GM18951 (cell line): ENCODE measurements around the gene NUDT3.

Experiments
- POLR2A ChIP-seq: IDR thresholded peaks from 4 replicates; pipeline ENCODE4 v1.6.1; 2011; ENCODE audit warnings: mild to moderate bottlenecking; ENCODE audit not compliant: insufficient read length, insufficient read depth; ENCODE audit errors: extremely low read depth
- in situ Hi-C: fragments of 300-500 bp; cut with MboI; formaldehyde crosslinking; loops from one replicate; pipeline ENCODE4 v1.12.0; 2022; ENCODE audit warnings: low sequenced_read_pairs, mixed read lengths, inconsistent platforms; ENCODE audit not compliant: unreplicated experiment

The NUDT3 gene

DNA sequence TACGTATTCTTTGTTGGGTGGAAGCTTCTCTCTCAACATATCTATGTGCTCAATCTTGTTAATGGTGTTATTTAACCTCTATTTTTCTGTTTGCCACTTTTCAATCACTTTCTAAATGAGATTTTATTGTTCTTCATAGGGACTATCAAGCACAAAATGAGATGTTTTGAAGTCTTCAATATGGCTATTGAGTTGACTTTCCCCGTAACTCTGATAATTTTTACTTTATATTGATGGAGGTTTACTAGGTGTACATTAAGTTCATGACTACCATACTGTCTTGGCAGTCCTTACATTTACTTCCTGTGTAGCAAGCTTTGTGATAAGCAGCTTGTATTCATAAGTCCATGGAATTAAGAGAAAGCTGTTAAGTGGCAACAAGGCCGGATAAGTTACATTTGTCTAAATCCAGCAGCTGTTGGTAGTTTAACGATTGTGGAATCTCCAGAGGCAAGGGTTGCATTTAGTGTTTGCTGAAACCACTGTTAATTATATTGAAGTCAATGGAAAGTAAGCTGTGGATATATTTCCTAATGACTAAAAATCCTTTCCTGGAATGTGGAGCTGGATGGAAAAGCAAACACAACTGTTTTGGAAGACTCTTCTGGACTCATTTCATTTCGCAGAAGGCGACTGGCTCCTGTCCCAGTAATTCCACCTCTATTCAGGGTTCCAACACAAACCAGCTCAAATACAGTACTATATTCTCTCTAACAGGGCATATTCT is 86.3 kb downstream of the NUDT3 start:
- in situ Hi-C loops = no loop called here
- TF ChIP-seq POLR2A = no peak

DNA sequence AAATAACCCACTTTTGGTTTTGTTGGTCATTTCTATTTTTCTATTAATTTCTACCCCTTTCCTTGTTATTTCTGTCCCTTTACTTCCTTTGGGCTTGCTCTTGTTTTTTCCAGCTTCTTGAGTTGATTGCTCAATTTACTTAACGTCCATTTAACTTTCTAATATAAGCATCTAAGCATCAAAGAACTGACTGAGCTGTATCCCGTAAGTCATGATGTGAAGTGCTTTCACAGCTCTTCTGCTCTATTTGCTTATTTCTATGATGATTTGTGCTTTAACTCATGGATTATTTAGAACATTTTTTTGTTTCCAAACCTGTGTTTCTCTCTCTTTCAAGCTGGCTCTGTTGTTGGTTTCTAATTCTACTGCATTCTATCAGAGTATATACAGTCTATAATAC is 87.0 kb downstream of the NUDT3 start:
- no peak for TF ChIP-seq POLR2A
- in situ Hi-C loops = no loop called here

DNA sequence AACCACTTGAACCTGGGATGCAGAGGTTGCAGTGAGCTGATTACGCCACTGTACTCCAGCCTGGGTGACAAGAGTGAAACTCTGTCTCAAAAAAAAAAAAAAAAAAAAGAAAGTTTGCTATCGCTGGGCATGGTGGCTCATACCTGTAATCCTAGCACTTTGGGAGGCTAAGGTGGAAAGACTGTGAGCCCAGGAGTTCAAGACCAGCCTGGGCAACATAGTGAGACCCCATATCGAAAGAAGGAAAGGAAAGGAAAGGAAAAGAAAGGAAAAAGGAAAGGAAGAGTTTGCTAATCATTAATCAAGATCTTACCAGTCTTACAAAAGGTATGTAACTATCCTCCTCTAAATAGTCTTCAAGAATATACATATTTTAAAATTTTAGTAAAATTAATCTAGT is 88.3 kb downstream of the NUDT3 start:
- in situ Hi-C loops = no loop called here

DNA sequence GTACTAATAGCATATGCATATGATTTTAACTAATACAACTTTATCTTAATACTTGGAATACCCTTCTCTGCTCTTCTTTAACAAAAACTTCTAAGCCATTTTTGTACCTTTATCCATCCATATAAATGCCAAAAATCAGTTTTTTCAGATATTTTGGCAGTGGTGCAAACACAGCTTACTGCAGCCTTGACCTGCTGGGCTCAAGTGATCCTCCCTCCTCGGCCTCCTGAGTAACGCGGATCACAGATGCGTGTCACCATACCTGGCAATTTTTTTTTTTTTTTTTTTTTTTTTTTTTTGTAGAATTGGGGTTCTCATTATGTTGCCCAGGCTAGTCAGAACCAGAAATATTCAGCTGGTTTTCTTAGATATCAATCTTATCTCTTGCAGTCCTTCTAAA is 89.5 kb downstream of the NUDT3 start:
- in situ Hi-C loops = no loop called here

More for the DNA sequence above, 88.3 kb downstream of the NUDT3 start:
- TF ChIP-seq POLR2A = no peak

DNA sequence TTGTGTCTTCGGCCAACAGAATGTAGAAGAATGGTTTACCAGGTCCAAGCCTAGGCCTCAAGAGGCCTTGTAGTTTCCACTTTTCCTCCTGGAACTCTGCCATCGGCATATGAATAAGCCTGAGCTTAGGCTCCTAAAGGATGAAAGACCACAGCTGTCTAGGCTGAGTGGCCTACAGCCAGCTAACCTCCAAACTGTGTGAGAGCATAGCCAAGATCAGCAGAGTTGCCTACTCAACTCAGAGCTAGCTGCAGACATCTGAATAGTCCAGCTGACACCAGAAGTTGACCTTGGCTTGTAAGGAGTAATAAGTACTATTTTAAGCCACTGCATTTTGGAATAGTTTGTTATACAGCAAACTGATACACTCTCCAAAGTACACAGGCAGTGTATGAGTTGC is 91.1 kb downstream of the NUDT3 start:
- no peak for TF ChIP-seq POLR2A
- in situ Hi-C loops = no loop called here

More for the DNA sequence above, 89.5 kb downstream of the NUDT3 start:
- TF ChIP-seq POLR2A = no peak

DNA sequence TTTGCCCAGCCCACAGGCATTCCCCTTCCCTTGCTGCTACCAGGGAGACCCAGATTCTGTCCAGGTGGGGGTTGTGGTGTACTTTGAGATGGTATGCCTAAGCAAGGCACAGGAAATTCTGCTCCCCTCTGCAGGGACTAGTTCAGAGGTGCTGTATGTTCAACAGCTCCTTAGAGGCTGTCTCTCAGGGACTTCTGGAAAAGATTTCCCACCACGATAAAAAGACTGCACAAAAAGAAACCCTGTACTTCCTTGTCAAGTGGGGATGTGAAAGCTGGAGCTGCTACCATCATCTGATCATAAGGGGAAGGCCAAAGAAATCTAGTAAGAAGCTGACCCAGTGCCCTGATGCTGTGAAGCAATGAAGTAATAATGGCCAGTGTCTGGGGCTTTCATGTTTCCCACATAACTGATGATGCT is 92.1 kb downstream of the NUDT3 start:
- in situ Hi-C loops = no loop called here
- TF ChIP-seq POLR2A = no peak

DNA sequence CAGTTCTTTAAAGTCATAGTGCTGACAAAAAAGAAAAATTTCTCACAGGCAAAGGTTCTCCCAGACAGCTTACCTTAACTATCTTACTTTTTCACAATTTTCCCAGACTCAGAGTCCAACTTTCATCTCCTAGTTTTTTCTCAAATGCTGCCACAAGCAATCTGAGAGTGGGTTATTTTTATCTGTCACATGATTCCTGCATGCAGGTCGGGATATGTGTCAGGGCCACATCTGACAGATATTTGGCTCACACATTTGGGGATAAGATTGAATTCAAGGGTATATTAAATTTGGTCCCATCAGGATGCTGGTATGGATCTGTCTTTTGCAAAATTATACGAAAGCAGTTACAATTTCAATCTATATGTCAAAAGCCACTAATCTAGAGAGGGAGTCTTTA is 93.5 kb downstream of the NUDT3 start:
- in situ Hi-C loops = no loop called here
- TF ChIP-seq POLR2A = no peak

DNA sequence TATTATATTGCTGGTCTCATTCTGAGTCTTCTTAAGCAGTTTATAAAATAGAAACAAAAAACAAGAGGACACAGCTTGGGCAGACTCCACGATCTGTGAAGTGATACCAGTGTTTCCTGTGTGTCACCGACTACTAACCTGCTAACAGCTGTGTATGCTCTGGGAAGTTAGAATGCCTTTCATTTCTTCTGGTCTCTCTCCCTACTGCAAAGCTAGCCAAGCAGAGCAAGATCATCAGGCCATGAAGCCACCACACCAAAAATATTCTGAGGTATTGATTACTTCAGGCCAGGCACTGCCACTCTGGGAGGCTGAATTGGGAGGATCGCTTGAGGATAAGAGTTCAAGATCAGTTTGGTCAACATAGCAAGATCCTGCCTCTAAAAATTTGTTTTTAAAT is 96.7 kb downstream of the NUDT3 start:
- in situ Hi-C loops = no loop called here
- TF ChIP-seq POLR2A = peak; percentile 27

DNA sequence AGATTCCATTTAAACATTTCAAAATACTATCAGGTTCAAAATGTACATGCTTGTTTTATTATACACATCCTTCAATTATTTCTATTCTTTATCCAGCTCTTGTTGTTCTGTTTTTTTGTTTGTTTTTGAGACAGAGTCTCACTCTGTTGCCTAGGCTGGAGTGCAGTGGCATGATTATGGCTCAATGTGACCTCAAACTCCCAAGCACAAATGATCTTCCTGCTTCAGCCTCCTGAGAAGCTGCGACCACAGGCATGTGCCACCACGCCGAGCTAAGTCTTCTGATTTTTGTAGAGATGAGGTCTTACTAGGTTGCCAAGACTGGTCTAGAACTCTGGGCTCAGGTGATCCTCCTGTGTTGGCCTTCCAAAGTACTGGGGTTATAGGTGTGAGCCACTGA is 99.5 kb downstream of the NUDT3 start:
- TF ChIP-seq POLR2A = no peak
- in situ Hi-C loops = no loop called here

DNA sequence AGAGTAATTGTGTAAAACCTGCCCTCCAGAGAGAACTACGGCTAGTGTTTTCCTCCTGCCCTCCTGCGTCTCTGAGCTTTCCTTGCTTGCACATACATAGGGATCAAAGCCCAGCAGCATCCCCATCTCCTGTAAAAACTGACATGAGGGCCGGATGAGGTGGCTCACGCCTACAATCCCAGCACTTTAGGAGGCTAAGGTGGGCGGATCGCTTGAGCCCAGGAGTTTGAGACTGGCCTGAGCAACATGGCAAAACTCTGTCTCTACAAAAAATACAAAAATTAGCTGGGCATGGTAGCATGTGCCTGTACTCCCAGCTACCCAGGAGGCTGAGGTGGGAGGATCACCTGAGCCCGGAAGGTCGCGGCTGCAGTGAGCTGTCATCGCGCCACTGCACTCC is 103.3 kb downstream of the NUDT3 start:
- in situ Hi-C loops = no loop called here
- no peak for TF ChIP-seq POLR2A

DNA sequence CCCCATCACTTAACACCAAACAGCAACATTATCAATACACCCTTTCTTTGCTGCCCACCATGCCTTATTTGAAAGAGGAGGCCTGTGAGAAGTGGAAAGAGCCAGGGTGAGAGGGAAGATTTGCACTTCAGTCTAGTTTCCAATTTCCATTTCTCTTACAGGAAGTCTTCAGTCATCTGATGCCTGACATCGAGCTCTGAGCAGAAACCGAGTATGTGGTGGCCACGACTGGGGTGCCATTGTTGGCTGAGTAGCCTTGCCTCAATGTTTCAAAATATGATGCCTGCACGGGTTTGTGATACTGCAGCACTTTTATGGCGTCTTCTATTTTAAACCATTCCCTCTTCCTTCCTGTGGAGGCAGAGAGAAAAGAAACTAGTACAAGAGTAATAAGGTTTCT is 103.9 kb downstream of the NUDT3 start:
- in situ Hi-C loops = no loop called here
- no peak for TF ChIP-seq POLR2A

DNA sequence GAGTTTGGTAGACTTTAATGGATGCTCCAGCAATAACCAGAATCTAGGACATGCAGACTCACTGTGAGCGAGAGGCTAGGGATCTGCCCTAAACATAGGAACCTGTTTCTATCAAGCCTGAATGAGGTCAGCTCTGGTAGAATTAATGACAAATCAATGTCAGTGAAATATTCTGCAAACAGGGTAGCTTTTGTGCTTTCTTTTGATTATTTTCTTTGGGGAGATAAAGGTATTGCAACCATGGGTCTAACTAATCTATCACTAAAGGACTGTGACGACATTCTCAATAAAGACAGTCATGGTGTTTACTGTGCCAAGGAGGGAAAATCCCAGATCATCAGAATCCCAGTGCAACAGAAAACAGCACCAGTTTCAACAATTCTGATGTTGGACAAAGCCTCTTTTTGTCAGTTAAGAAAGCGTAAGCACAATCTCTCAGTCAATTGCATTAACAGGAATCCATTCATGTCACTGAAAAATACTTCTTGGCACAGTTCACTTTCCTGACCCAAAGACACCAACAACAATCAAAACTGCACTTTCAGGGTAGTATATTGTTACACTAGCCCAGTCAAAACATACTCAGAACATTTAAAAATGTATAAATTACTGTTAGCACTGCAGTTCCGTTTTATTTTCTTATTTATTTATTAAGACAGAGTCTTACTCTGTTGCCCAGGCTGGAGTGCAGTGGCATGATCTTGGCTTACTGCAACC is 106.9 kb downstream of the NUDT3 start:
- in situ Hi-C loops = no loop called here
- TF ChIP-seq POLR2A = no peak

DNA sequence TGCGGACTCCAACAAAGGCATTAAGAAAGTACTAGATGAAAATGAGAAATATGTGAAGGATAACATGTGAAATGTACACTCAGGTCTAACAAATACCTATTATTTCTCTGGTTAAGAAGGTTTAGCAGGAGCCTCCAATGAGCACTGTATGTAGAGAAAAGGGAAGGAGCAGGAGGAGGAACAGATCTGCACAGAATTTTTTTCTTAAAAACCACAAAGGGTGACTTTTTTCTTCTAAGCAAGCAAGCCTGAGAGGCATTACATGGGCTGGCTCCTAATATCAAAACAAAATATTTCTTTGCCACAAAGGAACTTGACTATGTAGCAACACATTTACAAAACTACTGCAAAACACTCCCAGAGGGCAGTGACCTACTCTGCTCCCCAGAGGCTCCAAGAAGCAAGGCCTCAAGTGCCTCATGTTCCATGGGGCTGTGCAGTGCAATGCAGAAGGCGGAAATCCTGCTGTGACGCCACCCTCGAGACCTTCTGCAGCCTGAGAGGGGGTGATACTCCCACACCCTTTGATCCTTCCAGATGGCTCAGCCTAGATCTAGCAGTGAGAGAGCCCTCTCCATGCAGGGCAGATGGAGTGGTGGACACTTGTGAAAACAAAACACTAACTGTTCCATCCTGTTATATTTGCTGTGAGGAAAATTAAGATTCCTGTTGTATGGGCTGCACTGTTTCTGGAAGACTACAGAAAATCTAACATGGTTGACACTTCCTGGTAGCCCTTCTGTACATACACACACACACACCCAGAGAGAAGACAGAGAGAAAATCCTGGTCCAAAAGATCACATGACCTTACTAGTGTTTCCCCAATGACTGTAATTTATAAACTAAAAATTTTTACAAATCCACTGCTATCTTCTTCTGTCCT is 107.7 kb downstream of the NUDT3 start:
- no peak for TF ChIP-seq POLR2A
- in situ Hi-C loops = no loop called here

DNA sequence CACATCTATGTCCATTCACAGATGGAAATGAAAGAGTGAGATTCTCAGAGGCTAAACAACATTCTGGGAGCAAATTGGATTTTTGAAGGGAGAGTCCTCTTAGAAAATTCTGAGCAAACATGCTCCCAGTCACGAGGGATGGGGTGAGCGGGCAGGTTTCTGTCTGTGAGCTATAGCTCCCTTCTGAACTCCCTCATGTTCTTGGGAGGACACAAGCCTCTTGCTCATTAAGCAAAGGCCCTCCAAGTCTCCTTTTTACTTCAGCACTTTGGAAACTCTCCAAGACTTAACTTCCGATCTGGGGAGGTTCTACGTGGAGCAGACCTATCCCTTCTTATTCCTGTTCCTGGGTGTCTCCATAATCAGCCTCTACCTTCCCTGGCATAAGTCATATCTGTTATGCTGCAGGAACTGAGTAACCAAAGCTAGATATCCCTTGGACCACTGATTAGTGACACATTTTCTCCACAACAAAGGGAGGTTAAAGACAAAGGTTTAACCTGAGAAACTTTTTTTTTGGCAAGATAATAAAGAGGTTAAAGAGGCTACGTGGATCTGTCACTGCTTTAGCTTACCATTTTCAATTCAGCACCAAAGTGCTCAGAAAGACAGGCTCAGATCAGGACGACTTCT is 110.7 kb downstream of the NUDT3 start:
- in situ Hi-C loops = no loop called here

More for the DNA sequence above, 110.7 kb downstream of the NUDT3 start:
- TF ChIP-seq POLR2A = no peak
